ENCODE data around the gene ZMYM2. TPM values are rescaled to one million over a fixed set of nuclear protein-coding genes. Genes with fewer than 3 reads are reported as not detected.
A peak's percentile ranks its signal among the peaks of the same experiment; 100 is the strongest.

Gene ZMYM2
- total and polyA plus RNA-seq, 4 donors = 14.0 to 212 (median 38.5) TPM

DNA sequence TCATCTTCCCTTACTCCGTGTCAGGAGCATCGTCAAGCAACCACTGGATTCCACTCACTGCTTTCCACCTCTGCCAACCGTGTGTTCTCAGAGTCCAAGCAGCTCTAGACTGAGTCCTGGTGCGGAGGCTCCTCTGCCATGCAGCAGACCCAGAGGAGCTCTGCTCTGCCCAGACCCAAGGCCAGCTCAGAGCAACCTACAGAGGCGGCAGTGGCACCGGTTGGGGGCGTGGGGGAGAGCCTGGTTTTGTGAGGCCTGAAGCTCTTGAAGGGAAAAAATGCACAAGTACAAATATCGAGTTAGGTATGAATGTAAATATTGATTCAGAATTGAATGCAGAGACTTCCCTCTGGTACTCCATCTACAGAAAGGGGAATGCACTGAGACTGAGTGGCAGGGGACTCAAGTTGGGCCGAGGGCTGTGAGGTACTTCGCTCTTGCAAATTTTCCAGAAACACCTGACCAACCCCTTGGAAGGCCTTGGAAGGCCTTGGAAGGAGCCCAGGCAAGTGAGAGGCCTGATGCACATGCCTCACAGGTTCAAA is 155.6 kb downstream of the ZMYM2 start:
- DNase-seq (peak; percentile 57 to 81 (median 60)), ATAC-seq (ENCODE audit: insufficient read depth, low FRiP score) (no peak)
- 69 to 78% methylated on average over 10 of the region's 10 CpGs for WGBS, 2 donors
- no peaks in the 10 kb centered on the region for H3K36me3 ChIP-seq (ENCODE audit: control insufficient read depth in 4 of 4, insufficient read depth in 4 of 4, low read length in 4 of 4)
- TF ChIP-seq, protein P1, sequence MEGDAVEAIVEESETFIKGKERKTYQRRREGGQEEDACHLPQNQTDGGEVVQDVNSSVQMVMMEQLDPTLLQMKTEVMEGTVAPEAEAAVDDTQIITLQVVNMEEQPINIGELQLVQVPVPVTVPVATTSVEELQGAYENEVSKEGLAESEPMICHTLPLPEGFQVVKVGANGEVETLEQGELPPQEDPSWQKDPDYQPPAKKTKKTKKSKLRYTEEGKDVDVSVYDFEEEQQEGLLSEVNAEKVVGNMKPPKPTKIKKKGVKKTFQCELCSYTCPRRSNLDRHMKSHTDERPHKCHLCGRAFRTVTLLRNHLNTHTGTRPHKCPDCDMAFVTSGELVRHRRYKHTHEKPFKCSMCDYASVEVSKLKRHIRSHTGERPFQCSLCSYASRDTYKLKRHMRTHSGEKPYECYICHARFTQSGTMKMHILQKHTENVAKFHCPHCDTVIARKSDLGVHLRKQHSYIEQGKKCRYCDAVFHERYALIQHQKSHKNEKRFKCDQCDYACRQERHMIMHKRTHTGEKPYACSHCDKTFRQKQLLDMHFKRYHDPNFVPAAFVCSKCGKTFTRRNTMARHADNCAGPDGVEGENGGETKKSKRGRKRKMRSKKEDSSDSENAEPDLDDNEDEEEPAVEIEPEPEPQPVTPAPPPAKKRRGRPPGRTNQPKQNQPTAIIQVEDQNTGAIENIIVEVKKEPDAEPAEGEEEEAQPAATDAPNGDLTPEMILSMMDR (IDR thresholded peaks at IDR 0.05; ENCODE audit: control extremely low read depth, extremely low read depth) = no peak
- no peak overlapping the region for H3K4me3 ChIP-seq
- H3K27me3 ChIP-seq (ENCODE audit: control insufficient read depth in 3 of 3, insufficient read depth in 3 of 3, low read length in 2 of 3) = no peaks in the 10 kb centered on the region
- H3K9ac ChIP-seq (ENCODE audit: insufficient read depth in 1 of 2, low read length in 2 of 2) = no peak overlapping the region
- H3K4me1 ChIP-seq (ENCODE audit: control insufficient read depth in 5 of 5, insufficient read depth in 5 of 5, low read length in 5 of 5) = peaks cover 0 to 6% (median 3%) of the 10 kb centered on the region in 5 donors
- no peak overlapping the region for H3K27ac ChIP-seq (ENCODE audit: low read depth in 1 of 2, low read length in 1 of 2)
- peaks cover 0 to 2% (median 0%) of the 10 kb centered on the region in 4 donors for H3K9me3 ChIP-seq (ENCODE audit: control insufficient read depth in 4 of 4, insufficient read depth in 3 of 4, low read length in 3 of 4)

DNA sequence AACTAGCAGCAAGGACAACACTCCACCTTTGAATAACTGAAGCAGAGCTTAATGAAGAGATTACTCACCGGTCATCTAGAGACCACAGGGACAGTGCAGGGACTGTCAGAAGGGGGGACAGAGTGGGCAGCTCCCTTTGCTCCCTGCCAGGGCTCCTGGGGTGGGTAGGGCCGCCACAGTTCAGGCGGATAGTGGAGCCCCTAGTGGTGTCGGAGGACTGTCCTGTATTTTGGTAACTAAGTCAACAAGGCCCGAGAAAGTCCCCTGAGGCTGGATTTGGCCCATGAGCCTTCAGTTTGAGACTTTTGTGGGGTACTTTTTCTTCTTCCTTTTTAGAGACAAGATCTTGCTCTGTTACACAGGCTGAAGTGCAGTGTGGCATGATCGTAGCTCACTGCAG is 157.7 kb downstream of the ZMYM2 start:
- 94 to 96% methylated on average over 6 of the region's 6 CpGs for WGBS, 2 donors

GRCh38 chr13:20118268-20119140 is 160.0 kb downstream of the ZMYM2 start:
- H3K27me3 ChIP-seq (ENCODE audit: control insufficient read depth in 3 of 3, insufficient read depth in 3 of 3, low read length in 2 of 3) = no peaks in the 10 kb centered on the region
- DNase-seq (peak; percentile 65 to 76 (median 65)), ATAC-seq (ENCODE audit: insufficient read depth, low FRiP score) (peak; percentile 61)
- 2 to 3% methylated on average over 45 to 55 of the region's 55 CpGs for WGBS, 2 donors
- peaks cover 0 to 11% (median 4%) of the 10 kb centered on the region in 5 donors for H3K4me1 ChIP-seq (ENCODE audit: control insufficient read depth in 5 of 5, insufficient read depth in 5 of 5, low read length in 5 of 5)
- H3K9ac ChIP-seq (ENCODE audit: insufficient read depth in 1 of 2, low read length in 2 of 2) = peak overlapping the region; percentile 23 to 48
- H3K4me3 ChIP-seq = peak overlapping the region; percentile 51
- H3K9me3 ChIP-seq (ENCODE audit: control insufficient read depth in 4 of 4, insufficient read depth in 3 of 4, low read length in 3 of 4) = peaks cover 0 to 2% (median 0%) of the 10 kb centered on the region in 4 donors
- TF ChIP-seq, protein P1 (IDR thresholded peaks at IDR 0.05; ENCODE audit: control extremely low read depth, extremely low read depth) = no peak
- H3K27ac ChIP-seq (ENCODE audit: low read depth in 1 of 2, low read length in 1 of 2) = peak overlapping the region; percentile 84 to 89
- H3K36me3 ChIP-seq (ENCODE audit: control insufficient read depth in 4 of 4, insufficient read depth in 4 of 4, low read length in 4 of 4) = no peaks in the 10 kb centered on the region

More for the DNA sequence above, 157.7 kb downstream of the ZMYM2 start:
- DNase-seq (no peak), ATAC-seq (ENCODE audit: insufficient read depth, low FRiP score) (no peak)
- peaks cover 0 to 11% (median 4%) of the 10 kb centered on the region in 5 donors for H3K4me1 ChIP-seq (ENCODE audit: control insufficient read depth in 5 of 5, insufficient read depth in 5 of 5, low read length in 5 of 5)
- TF ChIP-seq, protein P1 (IDR thresholded peaks at IDR 0.05; ENCODE audit: control extremely low read depth, extremely low read depth) = no peak
- no peaks in the 10 kb centered on the region for H3K36me3 ChIP-seq (ENCODE audit: control insufficient read depth in 4 of 4, insufficient read depth in 4 of 4, low read length in 4 of 4)
- H3K9me3 ChIP-seq (ENCODE audit: control insufficient read depth in 4 of 4, insufficient read depth in 3 of 4, low read length in 3 of 4) = peaks cover 0 to 2% (median 0%) of the 10 kb centered on the region in 4 donors
- H3K9ac ChIP-seq (ENCODE audit: insufficient read depth in 1 of 2, low read length in 2 of 2) = no peak overlapping the region
- no peaks in the 10 kb centered on the region for H3K27me3 ChIP-seq (ENCODE audit: control insufficient read depth in 3 of 3, insufficient read depth in 3 of 3, low read length in 2 of 3)
- no peak overlapping the region for H3K4me3 ChIP-seq
- no peak overlapping the region for H3K27ac ChIP-seq (ENCODE audit: low read depth in 1 of 2, low read length in 1 of 2)

Measured in lung (tissue), 12 donors.